OCI-LY7 (cell line): ENCODE data around the gene BPIFB3.

Experiments used
- CTCF ChIP-seq: fragments of 200-600 bp; sonication (generic); conservative IDR thresholded peaks from 2 replicates; pipeline ENCODE4 v1.5.1; 2014; ENCODE audit warnings: mild to moderate bottlenecking, antibody characterized with exemption, low read length, moderate library complexity, mixed read lengths
- EZH2phosphoT487 ChIP-seq: fragments of 200-600 bp; sonication (generic); IDR thresholded peaks from 2 replicates; pipeline ENCODE4 v1.6.1; 2018; ENCODE audit warnings: low read depth, borderline replicate concordance, mild to moderate bottlenecking, mixed run types, antibody characterized with exemption, low read length, moderate library complexity, mixed read lengths

DNA sequence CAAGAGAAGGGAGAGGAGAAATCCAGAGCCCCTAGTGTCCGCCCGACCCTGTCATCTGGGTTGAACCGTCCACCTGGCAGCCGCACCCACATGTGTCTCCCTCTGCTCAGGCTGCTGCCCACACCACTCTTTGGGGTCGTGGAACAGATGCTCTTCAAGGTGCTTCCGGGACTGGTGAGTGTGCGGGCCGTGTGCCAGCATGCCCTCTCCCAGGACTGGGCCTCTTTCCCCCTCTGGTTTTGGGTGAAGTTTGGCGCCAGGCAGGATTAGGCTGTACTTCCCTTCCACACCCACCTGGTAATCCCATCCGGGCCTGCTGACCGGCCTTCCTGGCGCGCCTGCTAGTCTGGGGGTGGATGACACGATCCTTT, 7.9 kb downstream of the BPIFB3 start:
- TF ChIP-seq CTCF (no peak), EZH2phosphoT487 (no peak)
